Ascending aorta (tissue), 2 donors: ENCODE data around the gene SLC8A3. TPM values are rescaled to one million over a fixed set of nuclear protein-coding genes. Genes with fewer than 3 reads are reported as not detected.

Source experiments
- DNase-seq, 2 donors: peaks; one replicate each; pipeline ENCODE4 v3.0.0-alpha.2; 2019; ENCODE audit warnings: low spot score in 2 of 2
- H3K27ac ChIP-seq, 2 donors: fragments of 200-600 bp; sonication (generic); one replicate each; pipeline ENCODE4 v1.5.1; 2016 to 2017; ENCODE audit warnings: mild to moderate bottlenecking in 1 of 2
- H3K27me3 ChIP-seq: fragments of 200-600 bp; sonication (generic); one replicate; pipeline ENCODE4 v1.5.1; 2017
- H3K36me3 ChIP-seq, 2 donors: fragments of 200-600 bp; sonication (generic); one replicate each; pipeline ENCODE4 v1.5.1; 2016
- H3K4me1 ChIP-seq, 2 donors: fragments of 200-600 bp; sonication (generic); one replicate each; pipeline ENCODE4 v1.5.1; 2016 to 2017; ENCODE audit warnings: mild to moderate bottlenecking in 1 of 2
- H3K4me3 ChIP-seq, 2 donors: fragments of 200-600 bp; sonication (generic); one replicate each; pipeline ENCODE4 v1.5.1; 2016 to 2017; ENCODE audit warnings: mild to moderate bottlenecking in 1 of 2
- H3K9me3 ChIP-seq, 2 donors: fragments of 200-600 bp; sonication (generic); one replicate each; pipeline ENCODE4 v1.5.1; 2016
- CTCF ChIP-seq, 3 experiments: fragments of 200-600 bp in 2 of 3; fragments of 450-650 bp in 1 of 3; sonication (generic) in 2 of 3; IDR thresholded peaks; one replicate each; pipeline ENCODE4 v1.5.1; 2016 to 2019; ENCODE audit warnings: antibody characterized with exemption in 3 of 3, mild to moderate bottlenecking in 1 of 3, moderate library complexity in 1 of 3
- intact Hi-C: fragments of 100-400 bp; cut with DNase I; formaldehyde crosslinking; loops from one replicate; pipeline ENCODE4 v1.15.1; 2023
- total RNA-seq: library from RNA; depleted of rRNA; stranded (reverse); fragments of >200 nt; gene quantifications from one replicate; pipeline ENCODE4 v1.1.0, GENCODE V29; 2016

SLC8A3 gene
- total RNA-seq, 1 donor from 2014 or later: not detected

- DNase-seq: no peak
These were observed 58.3 kb downstream of the SLC8A3 start for GRCh38 chr14:70130482-70130881.

GRCh38 chr14:70127186-70127585 lies 61.6 kb downstream of the SLC8A3 start:
- H3K9me3 ChIP-seq: no peaks in the 10 kb centered on the region
- no peaks in the 10 kb centered on the region for H3K27me3 ChIP-seq
- intact Hi-C loops: no loop called here
- no peak overlapping the region for H3K4me3 ChIP-seq
- H3K36me3 ChIP-seq: no peaks in the 10 kb centered on the region
- H3K4me1 ChIP-seq: no peaks in the 10 kb centered on the region
- no peak overlapping the region for H3K27ac ChIP-seq
- no peak for TF ChIP-seq CTCF (IDR thresholded peaks at IDR 0.05)
- DNase-seq: no peak

More at GRCh38 chr14:70130482-70130881, 58.3 kb downstream of the SLC8A3 start:
- no peaks in the 10 kb centered on the region for H3K9me3 ChIP-seq
- H3K4me1 ChIP-seq: no peaks in the 10 kb centered on the region
- intact Hi-C loops: no loop called here
- no peaks in the 10 kb centered on the region for H3K36me3 ChIP-seq
- no peaks in the 10 kb centered on the region for H3K27me3 ChIP-seq
- no peak overlapping the region for H3K4me3 ChIP-seq
- H3K27ac ChIP-seq: no peak overlapping the region
- no peak for TF ChIP-seq CTCF (IDR thresholded peaks at IDR 0.05)

- H3K36me3 ChIP-seq: no peaks in the 10 kb centered on the region
- DNase-seq: no peak
- H3K4me1 ChIP-seq: no peaks in the 10 kb centered on the region
- no peaks in the 10 kb centered on the region for H3K9me3 ChIP-seq
- H3K27ac ChIP-seq: no peak overlapping the region
- no peaks in the 10 kb centered on the region for H3K27me3 ChIP-seq
- intact Hi-C loops: no loop called here
- H3K4me3 ChIP-seq: no peak overlapping the region
- TF ChIP-seq CTCF (IDR thresholded peaks at IDR 0.05): no peak
These were observed 65.0 kb downstream of the SLC8A3 start for GRCh38 chr14:70123796-70124195.

- TF ChIP-seq CTCF (IDR thresholded peaks at IDR 0.05): no peak
- Histone ChIP-seq H3K27me3 (no peaks in the 10 kb centered on the region), H3K4me1 (no peaks in the 10 kb centered on the region), H3K27ac (no peak overlapping the region), H3K36me3 (no peaks in the 10 kb centered on the region), H3K9me3 (no peaks in the 10 kb centered on the region), H3K4me3 (no peak overlapping the region)
- intact Hi-C loops: no loop called here
- DNase-seq: no peak
These were observed 67.2 kb downstream of the SLC8A3 start for GRCh38 chr14:70121521-70121920.

GRCh38 chr14:70118064-70118463 lies 70.7 kb downstream of the SLC8A3 start:
- H3K27me3 ChIP-seq: no peaks in the 10 kb centered on the region
- no peak overlapping the region for H3K27ac ChIP-seq
- H3K9me3 ChIP-seq: no peaks in the 10 kb centered on the region
- intact Hi-C loops: no loop called here
- no peak overlapping the region for H3K4me3 ChIP-seq
- no peaks in the 10 kb centered on the region for H3K36me3 ChIP-seq
- TF ChIP-seq CTCF (IDR thresholded peaks at IDR 0.05): no peak
- H3K4me1 ChIP-seq: no peaks in the 10 kb centered on the region
- DNase-seq: no peak

GRCh38 chr14:70116278-70116677 lies 72.5 kb downstream of the SLC8A3 start:
- no peaks in the 10 kb centered on the region for H3K9me3 ChIP-seq
- H3K27me3 ChIP-seq: no peaks in the 10 kb centered on the region
- H3K27ac ChIP-seq: no peak overlapping the region
- DNase-seq: no peak
- no peak for TF ChIP-seq CTCF (IDR thresholded peaks at IDR 0.05)
- no peaks in the 10 kb centered on the region for H3K4me1 ChIP-seq
- H3K36me3 ChIP-seq: no peaks in the 10 kb centered on the region
- H3K4me3 ChIP-seq: no peak overlapping the region
- intact Hi-C loops: no loop called here
